GM18502 (cell line): ENCODE measurements around the gene LIMCH1.

Experiments used
- ATAC-seq: cut with Tn5 transposase; IDR thresholded peaks from one replicate; pipeline ENCODE4 v1.9.1; 2021; ENCODE audit warnings: mild to moderate bottlenecking; ENCODE audit not compliant: unreplicated experiment, poor library complexity

Gene LIMCH1

DNA sequence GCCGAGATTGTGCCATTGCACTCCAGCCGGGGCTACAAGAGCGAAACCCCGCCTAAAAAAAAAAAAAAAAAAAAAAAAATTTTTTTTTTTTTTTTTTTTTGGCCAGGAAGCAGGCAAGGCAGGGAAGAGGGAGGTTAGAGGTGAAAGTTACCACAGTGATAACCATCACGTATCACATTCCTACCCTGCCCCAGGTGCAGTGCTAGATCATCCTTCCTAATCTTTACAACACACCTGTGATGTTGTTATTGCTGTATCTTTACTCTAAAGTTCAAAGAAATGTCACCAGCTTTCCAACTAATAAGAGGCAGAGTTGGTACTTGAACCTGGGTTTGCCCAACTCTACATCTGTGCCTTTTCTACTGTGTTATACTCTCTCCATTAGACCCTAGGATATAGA, 7.2 kb upstream of the LIMCH1 start:
- ATAC-seq, result no peak

DNA sequence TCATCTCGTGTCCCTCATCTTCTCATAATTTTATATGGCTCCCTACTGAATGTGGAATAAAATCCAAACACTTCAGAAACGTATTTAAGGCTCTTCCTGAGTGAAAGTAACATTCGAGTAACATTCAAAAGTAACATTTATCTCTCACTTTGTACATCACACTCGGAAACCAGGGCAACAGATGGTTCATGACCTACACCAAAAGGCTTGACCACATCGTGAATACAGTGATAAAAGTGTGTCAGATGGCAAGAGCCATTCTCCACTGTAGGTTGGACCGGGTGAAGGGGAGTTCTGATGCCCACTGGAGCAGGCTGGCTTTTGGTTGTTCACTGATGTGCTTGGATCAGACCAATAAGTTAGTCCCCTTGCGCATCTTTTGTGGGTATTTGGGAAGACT, 5.6 kb upstream of the LIMCH1 start:
- ATAC-seq, result no peak

GRCh38 chr4:41532882-41533281, 5.1 kb upstream of the LIMCH1 start:
- no peak for ATAC-seq

GRCh38 chr4:41533680-41534079, 4.3 kb upstream of the LIMCH1 start:
- no peak for ATAC-seq

- no peak for ATAC-seq
Observed at GRCh38 chr4:41534404-41534803, 3.6 kb upstream of the LIMCH1 start.

GRCh38 chr4:41535911-41536371, 2.0 kb upstream of the LIMCH1 start:
- no peak for ATAC-seq

- no peak for ATAC-seq
Observed at GRCh38 chr4:41537292-41537890, 566 bp upstream of the LIMCH1 start.

- ATAC-seq, result no peak
Observed at GRCh38 chr4:41538887-41539498, 1.0 kb downstream of the LIMCH1 start.

- ATAC-seq, result no peak
Observed at GRCh38 chr4:41539711-41540110, 1.8 kb downstream of the LIMCH1 start.

DNA sequence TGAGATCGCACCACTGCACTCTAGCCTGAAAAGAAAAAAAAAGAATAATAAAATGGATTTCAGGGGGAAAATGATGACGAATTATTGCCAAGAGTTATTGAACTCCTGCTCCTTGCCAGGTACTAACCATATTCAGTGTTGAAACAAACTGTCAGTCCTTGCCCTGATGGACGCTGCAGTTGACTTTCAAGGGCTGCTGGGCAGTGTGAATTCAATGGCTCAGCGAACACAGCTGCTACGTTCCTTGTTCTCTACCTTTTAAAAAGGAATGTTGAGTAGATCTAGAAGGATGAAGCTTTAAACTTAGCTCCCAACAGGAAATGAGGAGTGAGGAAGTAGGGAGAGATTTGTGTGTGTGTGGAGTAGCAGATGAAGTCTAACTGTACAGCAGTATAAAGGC, 2.7 kb downstream of the LIMCH1 start:
- no peak for ATAC-seq

DNA sequence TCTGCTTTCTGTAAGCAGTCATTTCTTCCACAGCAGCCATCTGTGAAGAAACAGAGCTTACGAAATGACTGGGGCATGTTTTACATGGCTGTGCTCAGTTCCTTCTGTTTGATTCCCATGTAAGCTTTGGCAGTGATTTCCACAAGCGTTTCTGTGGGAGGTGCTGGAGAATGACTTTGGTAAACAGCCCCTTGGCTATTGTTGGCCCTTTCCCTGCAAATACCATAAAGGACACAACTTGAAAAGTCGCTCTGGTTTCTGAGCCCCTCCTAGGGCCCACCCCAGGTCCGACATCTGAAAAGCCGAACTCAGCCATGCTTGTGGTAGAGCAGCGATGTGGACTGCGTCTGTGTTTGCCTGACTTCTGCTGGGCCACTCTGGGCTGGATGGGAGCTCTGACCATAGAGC, 3.7 kb downstream of the LIMCH1 start:
- no peak for ATAC-seq

DNA sequence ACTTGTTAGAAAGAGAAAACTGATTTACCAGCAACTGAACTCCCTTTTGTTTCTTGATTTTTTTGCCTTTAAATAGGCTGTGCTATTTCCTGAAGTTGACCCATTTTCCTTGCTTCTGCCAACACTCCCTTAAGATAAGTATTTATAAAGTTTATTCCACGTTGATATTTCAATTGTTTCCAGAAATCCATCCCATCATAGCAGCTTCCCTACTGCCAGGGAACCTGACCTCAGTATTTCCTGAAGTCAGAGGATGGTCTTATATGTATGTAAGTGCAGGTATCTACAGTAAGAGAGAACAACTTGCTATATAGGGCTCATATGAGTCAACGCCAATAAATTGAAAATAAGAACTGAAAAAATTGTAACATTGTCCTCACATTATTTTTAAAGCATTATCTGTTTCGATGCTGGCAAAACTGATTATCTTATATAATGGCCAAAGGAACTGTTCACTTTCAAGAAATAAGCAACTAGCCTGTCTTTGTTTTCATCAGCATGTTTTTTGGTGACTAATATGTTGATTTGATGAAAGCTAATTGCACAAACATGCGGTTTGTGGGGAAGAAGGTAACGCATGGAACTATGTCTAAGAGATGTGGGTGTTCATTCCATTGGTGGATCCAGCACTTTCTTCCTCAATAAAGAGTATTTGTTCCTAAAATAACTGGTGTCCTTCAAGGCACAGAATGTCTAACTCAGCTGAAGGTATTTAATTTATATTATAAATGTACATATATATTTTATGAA, 4.7 kb downstream of the LIMCH1 start:
- ATAC-seq, result no peak

DNA sequence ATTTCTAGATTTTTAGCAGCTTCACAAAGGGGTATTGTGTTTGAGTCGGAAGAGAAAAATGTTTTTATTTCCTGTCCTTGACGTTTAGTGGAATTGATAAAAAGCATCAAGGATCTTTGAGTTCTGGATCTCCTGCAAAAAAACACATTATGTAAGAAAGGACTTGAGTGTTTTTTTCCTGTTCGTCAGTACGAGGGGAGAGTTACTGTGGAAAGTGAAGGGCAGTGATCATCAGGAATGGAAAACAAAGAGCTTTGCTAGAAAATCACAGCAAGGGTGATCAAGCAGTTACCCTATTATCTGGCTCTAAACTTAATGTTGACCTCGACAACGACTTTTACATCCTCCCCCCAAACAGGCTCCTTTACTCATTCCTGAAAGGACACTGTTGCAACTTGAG, 7.3 kb downstream of the LIMCH1 start:
- ATAC-seq, result no peak

- no peak for ATAC-seq
Observed at GRCh38 chr4:41546638-41547037, 8.7 kb downstream of the LIMCH1 start.

DNA sequence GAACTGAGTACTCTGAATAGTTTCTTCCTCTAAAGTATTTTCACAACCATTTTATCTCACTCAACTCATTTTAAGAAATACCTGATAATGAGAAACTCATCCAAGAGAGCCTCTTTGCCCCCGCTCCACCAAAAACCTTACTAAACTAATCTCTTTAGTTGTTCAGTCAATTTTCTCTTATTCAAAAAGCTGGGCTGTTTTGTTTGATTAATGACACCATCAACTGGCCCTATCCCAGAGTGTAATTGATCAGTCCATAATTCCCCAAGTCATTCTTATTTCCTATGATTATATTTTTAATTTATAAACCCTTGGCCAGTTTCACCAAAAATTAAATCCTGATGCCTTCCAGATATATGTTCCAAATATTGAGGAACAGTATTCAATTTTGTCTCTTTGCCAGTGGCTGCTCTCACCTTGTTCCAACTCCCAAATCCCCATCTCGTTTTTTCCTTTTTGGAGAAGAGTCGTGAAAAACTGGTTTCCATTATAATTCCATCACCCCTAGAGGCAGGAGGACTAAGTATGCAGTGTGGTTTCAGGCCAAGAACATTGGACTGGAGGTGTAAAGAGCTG, 10.4 kb downstream of the LIMCH1 start:
- no peak for ATAC-seq

DNA sequence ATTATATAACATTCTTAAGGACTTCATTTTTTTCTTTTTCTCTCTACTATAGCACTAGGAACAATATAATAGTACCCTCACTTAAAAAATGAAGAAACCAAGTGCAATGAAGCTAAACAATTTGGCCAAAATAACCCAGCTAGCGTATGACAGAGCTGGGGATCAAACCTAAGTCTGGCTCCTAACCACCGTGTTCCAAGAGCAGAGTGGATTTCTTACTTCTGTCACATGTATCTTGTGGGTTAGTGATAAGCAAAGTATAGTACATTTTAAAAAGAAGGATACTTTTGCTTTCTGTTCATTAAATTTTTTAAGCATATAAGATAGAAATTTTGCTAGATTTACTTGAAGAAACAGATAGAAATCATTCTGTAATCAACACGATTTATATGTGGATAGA, 11.5 kb downstream of the LIMCH1 start:
- ATAC-seq, result no peak

DNA sequence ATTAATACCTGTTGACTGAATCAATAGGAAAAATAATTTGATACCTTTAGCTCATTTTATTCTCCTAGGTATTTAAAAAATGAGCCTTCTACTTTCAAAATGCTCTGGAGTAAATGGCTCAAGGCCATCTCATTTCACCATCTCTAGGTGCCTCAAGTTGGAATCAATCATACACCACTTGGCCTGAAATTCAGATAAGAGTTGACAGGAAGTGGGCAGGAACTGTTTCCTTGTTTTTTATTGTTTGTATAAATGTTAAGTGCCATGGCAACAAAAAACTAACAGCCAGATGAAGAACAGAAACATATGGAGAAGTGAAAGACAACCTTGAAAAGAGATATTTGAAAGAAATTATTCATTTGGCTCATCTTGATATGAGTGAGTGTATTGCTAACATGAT, 12.4 kb downstream of the LIMCH1 start:
- no peak for ATAC-seq

DNA sequence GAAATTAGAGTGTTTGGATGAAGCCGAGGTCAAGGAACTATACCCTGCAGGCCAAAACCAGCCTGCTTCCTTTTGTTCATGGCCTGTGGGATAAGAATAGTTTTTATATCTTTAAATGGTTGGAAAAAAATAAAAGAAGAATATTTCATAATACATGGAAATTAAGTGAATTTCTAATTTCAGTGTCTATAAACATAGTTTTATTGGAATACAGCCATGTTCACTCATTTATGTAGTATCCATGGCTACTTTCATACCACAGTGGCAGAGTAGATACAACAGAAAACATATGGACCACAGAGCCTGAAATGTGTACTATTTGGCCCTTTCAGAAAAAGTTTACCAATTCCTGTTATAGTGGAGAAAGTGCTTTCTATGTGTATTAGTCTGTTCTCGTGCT, 13.6 kb downstream of the LIMCH1 start:
- no peak for ATAC-seq

DNA sequence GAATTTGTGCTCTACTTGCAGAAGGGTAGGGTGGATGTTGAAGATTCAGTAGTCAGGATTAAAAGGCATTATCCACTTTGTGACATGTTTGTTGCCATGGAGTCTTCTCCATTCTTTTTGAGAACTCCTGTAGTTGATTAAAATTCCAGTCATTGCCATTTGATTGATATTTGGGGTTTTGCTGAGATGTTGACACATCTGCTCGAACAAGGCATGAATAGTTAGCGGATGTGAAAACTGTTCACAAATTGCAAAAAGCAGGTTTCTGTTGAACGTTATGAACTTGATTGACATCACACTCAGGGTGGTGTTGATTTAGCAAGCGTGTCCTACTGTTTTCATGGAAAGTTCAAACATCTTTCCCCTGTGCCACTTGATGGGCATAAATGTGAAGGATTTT, 16.9 kb downstream of the LIMCH1 start:
- ATAC-seq, result no peak

DNA sequence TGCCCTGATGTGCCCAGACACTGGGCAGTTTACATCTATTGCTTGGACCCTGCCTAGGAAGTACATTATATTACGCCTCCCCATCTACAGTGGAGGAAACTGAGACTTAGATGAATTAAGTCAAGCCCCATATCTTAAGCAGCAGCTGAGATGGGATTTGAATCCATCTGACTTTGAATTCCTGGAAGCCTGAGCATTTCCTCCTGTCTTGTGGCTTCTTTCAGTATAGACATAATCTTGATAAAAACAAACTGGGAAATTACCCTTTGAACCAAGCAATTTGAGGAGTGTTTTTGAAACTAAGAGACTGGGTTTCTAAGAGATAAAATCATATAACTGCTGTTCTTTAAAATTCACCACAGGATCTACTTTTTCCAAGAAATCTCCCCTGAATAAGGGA, 18.6 kb downstream of the LIMCH1 start:
- ATAC-seq, result no peak

DNA sequence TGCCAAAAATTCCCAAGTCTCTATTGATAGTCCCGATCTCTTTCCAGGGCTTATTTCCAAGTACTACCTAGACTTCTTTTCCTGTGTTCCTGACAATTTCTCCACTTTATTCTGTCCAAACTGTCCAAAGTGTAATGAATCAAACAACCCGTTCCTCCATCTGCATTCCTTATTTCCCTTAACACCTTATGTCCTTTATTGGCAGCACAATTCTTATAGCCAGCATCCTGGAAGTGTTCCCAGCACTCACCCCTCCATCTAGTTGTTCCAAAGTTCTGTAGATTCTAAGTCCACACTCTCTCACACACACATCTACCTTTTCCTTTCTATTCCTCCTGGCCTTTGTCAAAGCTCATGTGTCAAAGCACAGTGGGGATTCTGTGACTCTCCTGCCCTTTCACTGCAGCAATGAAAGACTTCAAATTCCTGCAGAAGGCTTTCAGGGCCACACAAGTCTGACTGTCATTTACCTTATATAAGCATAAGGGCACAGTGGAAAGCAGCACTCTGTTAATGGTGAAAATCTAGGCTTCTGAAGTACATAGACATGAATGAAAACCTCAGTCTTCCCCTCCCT, 22.1 kb downstream of the LIMCH1 start:
- ATAC-seq, result no peak
